Neuronal stem cell (in vitro differentiated cells): Measurements from ENCODE around the gene RNASE7.

Source experiments
- DNase-seq: peaks from one replicate; pipeline ENCODE4 v3.0.0-alpha.2; 2013; ENCODE audit warnings: low spot score
- H2AFZ ChIP-seq: one replicate; pipeline ENCODE4 v1.6.1; 2013; ENCODE audit warnings: mild to moderate bottlenecking, low read length, inconsistent platforms
- H2AK5ac ChIP-seq: 2 replicates; pipeline ENCODE4 v1.6.1; 2013; ENCODE audit warnings: low read depth, mild to moderate bottlenecking, inconsistent platforms, low read length, moderate library complexity, mixed read lengths
- H2BK120ac ChIP-seq: 2 replicates; pipeline ENCODE4 v1.6.1; 2013; ENCODE audit warnings: low read depth, mild to moderate bottlenecking, inconsistent platforms, low read length, moderate library complexity, mixed read lengths
- H2BK12ac ChIP-seq: one replicate; pipeline ENCODE4 v1.6.1; 2013; ENCODE audit warnings: low read length, inconsistent platforms
- H2BK15ac ChIP-seq: 2 replicates; pipeline ENCODE4 v1.6.1; 2013; ENCODE audit warnings: mild to moderate bottlenecking, low read length, inconsistent platforms, mixed read lengths
- H2BK5ac ChIP-seq: one replicate; pipeline ENCODE4 v1.6.1; 2013; ENCODE audit warnings: inconsistent platforms, mild to moderate bottlenecking, low read length, moderate library complexity
- H3K14ac ChIP-seq: one replicate; pipeline ENCODE4 v1.6.1; 2013; ENCODE audit warnings: low read length, inconsistent platforms
- H3K18ac ChIP-seq: 2 replicates; pipeline ENCODE4 v1.6.1; 2013; ENCODE audit warnings: low read length, inconsistent platforms
- H3K23ac ChIP-seq: 2 replicates; pipeline ENCODE4 v1.6.1; 2013; ENCODE audit warnings: low read depth, mild to moderate bottlenecking, mixed read lengths, low read length, inconsistent platforms; ENCODE audit not compliant: poor library complexity
- H3K27ac ChIP-seq: replicated peaks from 3 replicates; pipeline ENCODE4 v1.5.1; 2013; ENCODE audit warnings: low read length, inconsistent platforms
- H3K27me3 ChIP-seq, 3 experiments: 2 replicates each; pipeline ENCODE4 v1.6.1; 2013; ENCODE audit warnings: low read length in 3 of 3, mild to moderate bottlenecking in 2 of 3, inconsistent platforms in 1 of 3, low read depth in 1 of 3, mixed read lengths in 1 of 3, moderate library complexity in 1 of 3; ENCODE audit not compliant: control insufficient read depth in 3 of 3, insufficient read depth in 3 of 3
- H3K36me3 ChIP-seq, 2 donors: replicated peaks in 1 of 2; 2 replicates each; pipeline ENCODE4 v1.6.1; 2013; ENCODE audit warnings: low read length in 2 of 2; ENCODE audit not compliant: control insufficient read depth in 2 of 2, insufficient read depth in 2 of 2
- H3K4ac ChIP-seq: 2 replicates; pipeline ENCODE4 v1.6.1; 2013; ENCODE audit warnings: inconsistent platforms, mild to moderate bottlenecking, low read length, moderate library complexity
- H3K4me1 ChIP-seq, 2 donors: 1 replicate in 1 of 2; 2 replicates in 1 of 2; pipeline ENCODE4 v1.6.1; 2013; ENCODE audit warnings: low read length in 2 of 2, low read depth in 1 of 2; ENCODE audit not compliant: control insufficient read depth in 2 of 2, insufficient read depth in 1 of 2
- H3K4me2 ChIP-seq: one replicate; pipeline ENCODE4 v1.6.1; 2013; ENCODE audit warnings: mild to moderate bottlenecking, low read length, inconsistent platforms; ENCODE audit not compliant: insufficient read depth, poor library complexity, severe bottlenecking
- H3K4me3 ChIP-seq, 2 donors: 2 replicates each; pipeline ENCODE4 v1.5.1; 2013; ENCODE audit warnings: low read length in 2 of 2, mild to moderate bottlenecking in 2 of 2, inconsistent platforms in 1 of 2, moderate library complexity in 1 of 2
- H3K79me1 ChIP-seq: one replicate; pipeline ENCODE4 v1.6.1; 2013; ENCODE audit warnings: low read depth, mild to moderate bottlenecking, inconsistent platforms, low read length, moderate library complexity
- H3K9ac ChIP-seq: one replicate; pipeline ENCODE4 v1.6.1; 2013; ENCODE audit warnings: mild to moderate bottlenecking, low read depth, low read length, inconsistent platforms; ENCODE audit not compliant: poor library complexity
- H3K9me3 ChIP-seq, 2 donors: replicated peaks in 1 of 2; 2 replicates each; pipeline versions ENCODE3 to v1.6.1; 2013; ENCODE audit warnings: low read length in 2 of 2, mild to moderate bottlenecking in 2 of 2, inconsistent platforms in 1 of 2, low read depth in 1 of 2, mixed read lengths in 1 of 2, moderate library complexity in 1 of 2; ENCODE audit not compliant: control insufficient read depth in 2 of 2, insufficient read depth in 1 of 2
- H4K8ac ChIP-seq: one replicate; pipeline ENCODE4 v1.6.1; 2013; ENCODE audit warnings: low read depth, mild to moderate bottlenecking, inconsistent platforms, low read length, moderate library complexity
- H4K91ac ChIP-seq: one replicate; pipeline ENCODE4 v1.6.1; 2013; ENCODE audit warnings: low read length, low read depth, mild to moderate bottlenecking, inconsistent platforms; ENCODE audit not compliant: poor library complexity
- WGBS, 2 donors: extraction: QIAGEN DNeasy Blood & Tissue Kit; methylation state at CpG; one replicate each; pipeline ENCODE4 v1.1.7; 2013; ENCODE audit warnings: missing lambda C conversion rate in 2 of 2, mixed read lengths in 1 of 2; ENCODE audit not compliant: insufficient read length in 2 of 2, insufficient replicate concordance in 1 of 2; ENCODE audit errors: extremely low coverage in 2 of 2; 5-methylcytosine and 5-hydroxymethylcytosine counted together

Gene RNASE7

DNA sequence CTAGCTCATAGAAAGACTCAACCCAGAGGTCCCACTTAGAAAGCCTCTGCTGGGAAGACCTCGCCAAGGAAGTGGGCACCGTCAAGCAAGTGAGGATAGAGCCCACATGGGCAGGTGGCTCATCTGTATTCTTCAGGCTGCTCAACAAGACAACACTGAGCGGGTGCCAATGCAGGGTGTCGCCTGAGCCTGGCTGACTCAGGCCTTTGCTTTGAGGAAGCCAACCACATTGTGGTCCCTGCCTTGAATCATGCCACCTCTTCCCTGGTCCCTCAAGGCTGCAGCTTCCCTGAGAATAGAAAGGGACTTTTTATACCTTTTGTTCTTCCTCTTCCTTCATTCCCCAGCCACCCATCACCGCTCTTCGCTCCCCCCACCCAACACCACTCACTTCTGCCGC, 5.4 kb upstream of the RNASE7 start:
- no peak overlapping the region for H3K23ac ChIP-seq
- no peak overlapping the region for H2BK120ac ChIP-seq
- H3K18ac ChIP-seq, result no peak overlapping the region
- no peak overlapping the region for H3K14ac ChIP-seq
- H2BK12ac ChIP-seq, result no peak overlapping the region
- no peaks in the 10 kb centered on the region for H3K79me1 ChIP-seq
- no peaks in the 10 kb centered on the region for H3K9me3 ChIP-seq
- H3K4me3 ChIP-seq, result no peak overlapping the region
- no peak overlapping the region for H4K91ac ChIP-seq
- H3K27me3 ChIP-seq, result peaks cover 0 to 56% (median 0%) of the 10 kb centered on the region in 3 experiments
- no peak for DNase-seq
- no peak overlapping the region for H3K4me2 ChIP-seq
- H2BK15ac ChIP-seq, result no peak overlapping the region
- H3K36me3 ChIP-seq, result no peaks in the 10 kb centered on the region
- no peak overlapping the region for H2BK5ac ChIP-seq
- whole genome bisulfite sequencing, 2 donors, result no CpG with 5 or more reads among the region's 7 CpGs
- no peak overlapping the region for H3K27ac ChIP-seq
- H3K9ac ChIP-seq, result no peak overlapping the region
- no peak overlapping the region for H2AK5ac ChIP-seq
- H4K8ac ChIP-seq, result no peak overlapping the region
- peaks cover 1 to 2% of the 10 kb centered on the region in 2 donors for H3K4me1 ChIP-seq
- H2AFZ ChIP-seq, result no peak overlapping the region
- no peak overlapping the region for H3K4ac ChIP-seq

DNA sequence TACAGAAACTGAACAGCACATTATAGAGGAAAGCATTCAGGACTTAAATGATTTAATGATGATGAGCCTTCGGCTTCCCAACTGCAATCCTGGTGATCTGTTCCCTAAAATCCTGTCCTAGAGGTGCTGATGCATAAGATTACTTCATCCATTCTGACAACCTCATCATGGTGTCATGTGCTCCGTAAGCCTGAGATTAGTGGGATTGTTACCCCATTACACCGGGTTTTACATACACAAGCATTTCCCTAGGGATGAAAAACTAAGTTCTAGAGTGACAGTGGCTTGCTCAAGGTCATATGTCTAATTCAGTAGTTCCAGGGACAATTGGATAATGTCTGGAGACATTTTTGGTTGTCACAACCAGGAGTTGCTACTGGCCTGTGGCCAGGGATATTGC, 5.0 kb upstream of the RNASE7 start:
- Histone ChIP-seq H4K91ac (no peak overlapping the region), H3K9me3 (no peaks in the 10 kb centered on the region), H3K4me3 (no peak overlapping the region), H3K14ac (no peak overlapping the region), H3K18ac (no peak overlapping the region), H3K4ac (no peak overlapping the region), H3K9ac (no peak overlapping the region), H4K8ac (no peak overlapping the region), H3K4me1 (peaks cover 1 to 2% of the 10 kb centered on the region in 2 donors), H3K23ac (no peak overlapping the region), H2BK15ac (no peak overlapping the region), H2BK5ac (no peak overlapping the region), H3K27me3 (peaks cover 0 to 56% (median 0%) of the 10 kb centered on the region in 3 experiments), H3K4me2 (no peak overlapping the region), H3K27ac (no peak overlapping the region), H3K36me3 (no peaks in the 10 kb centered on the region), H2BK120ac (no peak overlapping the region), H2AK5ac (no peak overlapping the region), H3K79me1 (no peaks in the 10 kb centered on the region), H2BK12ac (no peak overlapping the region), H2AFZ (no peak overlapping the region)
- no CpG with 5 or more reads among the region's 3 CpGs for WGBS, 2 donors
- DNase-seq, result no peak

DNA sequence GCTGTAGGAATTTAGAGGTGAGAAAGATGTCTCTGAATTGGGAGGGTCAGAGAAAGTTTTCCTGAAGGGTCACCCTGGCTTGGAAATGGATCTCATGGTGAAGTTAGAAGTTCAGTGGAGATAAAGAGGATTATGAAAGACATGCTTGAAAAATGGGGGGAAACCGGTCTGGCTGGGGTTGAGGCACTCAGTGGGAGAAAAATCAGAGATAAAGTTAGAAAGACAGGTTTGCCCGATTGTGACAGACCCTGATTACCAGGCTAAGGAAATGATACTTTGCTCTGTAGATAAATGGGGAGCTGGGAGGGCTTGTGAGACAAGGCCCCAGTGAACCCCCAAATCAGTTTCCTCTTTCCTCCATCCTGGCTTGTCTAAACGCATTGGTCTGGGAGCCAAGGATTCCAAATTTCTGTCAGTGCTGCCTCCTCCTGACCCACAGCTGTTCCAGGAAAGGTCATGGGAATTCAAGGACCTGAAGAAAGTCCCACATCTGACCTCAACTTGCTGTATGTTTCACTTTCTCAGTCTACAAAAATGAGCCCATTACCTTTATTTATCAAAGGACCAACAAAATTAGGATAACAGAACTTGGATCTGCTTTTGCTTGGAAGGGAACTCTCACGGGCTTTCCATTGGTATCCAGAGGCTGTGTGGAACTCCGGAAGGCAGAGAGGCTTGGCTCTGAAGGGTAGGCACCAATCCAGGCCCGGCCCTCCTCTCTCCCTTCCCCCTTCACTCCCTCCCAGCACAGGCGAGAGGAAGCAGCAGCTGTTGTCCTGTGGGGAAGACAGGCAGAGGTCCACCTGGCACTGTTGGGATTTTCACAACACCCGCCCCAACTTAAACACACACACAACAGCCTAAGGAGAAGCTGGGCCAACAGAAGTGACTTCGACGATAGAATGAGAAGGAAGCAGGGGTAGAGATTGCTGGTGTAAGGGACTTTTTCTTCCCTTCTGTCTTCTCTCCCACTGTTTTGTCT, 3.4 kb upstream of the RNASE7 start:
- Histone ChIP-seq H3K27me3 (peaks cover 0 to 57% (median 0%) of the 10 kb centered on the region in 3 experiments), H3K4me3 (no peak overlapping the region), H3K9ac (no peak overlapping the region), H4K8ac (no peak overlapping the region), H3K36me3 (no peaks in the 10 kb centered on the region), H4K91ac (no peak overlapping the region), H3K4me1 (peaks cover 1 to 2% of the 10 kb centered on the region in 2 donors), H3K23ac (no peak overlapping the region), H3K4me2 (no peak overlapping the region), H3K9me3 (no peaks in the 10 kb centered on the region), H2AK5ac (no peak overlapping the region), H3K14ac (no peak overlapping the region), H3K4ac (no peak overlapping the region), H3K18ac (peak overlapping the region; percentile 13), H2BK5ac (no peak overlapping the region), H2BK120ac (no peak overlapping the region), H2BK12ac (no peak overlapping the region), H3K79me1 (no peaks in the 10 kb centered on the region), H3K27ac (no peak overlapping the region), H2AFZ (peak overlapping the region; percentile 74), H2BK15ac (no peak overlapping the region)
- WGBS, 2 donors, result no CpG with 5 or more reads among the region's 10 CpGs
- DNase-seq, result no peak

DNA sequence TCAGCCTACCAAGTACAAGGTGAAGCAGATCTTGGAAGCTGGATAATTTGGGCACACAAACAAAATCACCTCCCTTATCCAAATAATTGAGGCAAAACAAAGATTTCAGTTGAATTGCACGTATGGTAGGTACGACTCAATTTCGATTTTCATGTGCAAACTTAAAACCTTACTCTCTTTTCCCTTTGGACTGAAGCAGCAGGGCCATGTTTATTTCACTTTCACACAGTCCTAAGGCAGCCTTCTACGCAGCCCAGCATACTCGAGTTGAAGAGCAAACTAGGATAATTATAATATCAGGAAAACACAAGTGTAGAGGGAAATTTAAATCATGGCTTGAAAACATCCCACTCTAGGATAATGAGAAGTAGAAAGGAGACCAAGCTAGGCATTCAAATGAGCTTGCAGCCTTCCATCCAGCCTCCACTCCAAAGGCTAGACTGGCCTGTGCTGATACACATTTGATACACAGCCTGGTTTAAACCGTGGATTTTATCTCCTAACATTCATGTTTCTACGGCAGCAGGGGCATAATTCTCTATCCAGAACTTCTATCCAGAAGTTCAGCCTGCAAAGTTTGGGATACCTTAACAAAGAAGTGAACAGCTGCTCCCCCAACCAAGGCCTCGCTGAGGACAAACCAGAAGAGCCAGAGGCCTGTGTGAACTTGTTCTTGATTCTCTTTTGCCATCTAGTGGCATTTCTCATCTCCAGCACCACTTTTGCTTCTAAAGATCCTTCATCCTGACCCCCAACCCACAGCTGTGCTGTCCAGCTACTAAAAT, 2.4 kb upstream of the RNASE7 start:
- H3K18ac ChIP-seq, result no peak overlapping the region

More for the DNA sequence above, 2.4 kb upstream of the RNASE7 start:
- Histone ChIP-seq H3K4me1 (peaks cover 1 to 2% of the 10 kb centered on the region in 2 donors), H2BK120ac (no peak overlapping the region), H3K9me3 (no peaks in the 10 kb centered on the region), H2BK12ac (no peak overlapping the region), H3K4me3 (no peak overlapping the region), H2AFZ (peak overlapping the region; percentile 74), H3K79me1 (no peaks in the 10 kb centered on the region), H3K36me3 (no peaks in the 10 kb centered on the region), H3K27ac (no peak overlapping the region), H4K91ac (no peak overlapping the region), H4K8ac (no peak overlapping the region), H3K14ac (no peak overlapping the region), H3K9ac (no peak overlapping the region), H3K4ac (no peak overlapping the region), H3K4me2 (no peak overlapping the region), H2AK5ac (no peak overlapping the region), H2BK15ac (no peak overlapping the region), H3K23ac (no peak overlapping the region), H2BK5ac (no peak overlapping the region), H3K27me3 (peaks cover 0 to 57% (median 0%) of the 10 kb centered on the region in 3 experiments)
- peak; percentile 44 for DNase-seq
- no CpG with 5 or more reads among the region's 8 CpGs for WGBS, 2 donors
